GM12872 (cell line): ENCODE data around the gene KRT38.

ENCODE experiments used
- TF ChIP-seq, protein P1 (sequence below): IDR thresholded peaks from 3 replicates; pipeline ENCODE4 v1.5.1; 2011; ENCODE audit warnings: low read depth, mild to moderate bottlenecking, low read length, moderate library complexity; ENCODE audit not compliant: insufficient read depth

KRT38 gene

DNA sequence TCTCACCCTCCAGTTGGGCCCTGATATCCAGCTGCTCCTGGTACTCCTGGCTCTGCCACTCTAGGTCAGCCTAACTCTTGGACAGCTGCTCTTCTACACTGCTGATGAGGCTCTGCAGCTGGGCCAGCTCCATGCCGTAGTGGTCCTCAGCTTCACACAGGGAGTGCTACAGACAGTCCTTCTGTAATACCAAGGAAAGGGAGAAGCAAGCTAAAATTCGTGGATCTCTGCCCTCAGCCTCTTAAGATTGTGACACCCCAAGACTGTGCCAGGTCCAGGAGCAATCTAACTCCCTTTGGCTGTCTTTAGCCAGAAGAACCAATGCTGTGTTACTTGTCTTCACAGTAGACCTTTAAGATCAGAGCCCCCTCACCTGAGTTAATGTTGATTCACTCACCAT, 7.7 kb upstream of the KRT38 start:
- TF ChIP-seq, protein P1, sequence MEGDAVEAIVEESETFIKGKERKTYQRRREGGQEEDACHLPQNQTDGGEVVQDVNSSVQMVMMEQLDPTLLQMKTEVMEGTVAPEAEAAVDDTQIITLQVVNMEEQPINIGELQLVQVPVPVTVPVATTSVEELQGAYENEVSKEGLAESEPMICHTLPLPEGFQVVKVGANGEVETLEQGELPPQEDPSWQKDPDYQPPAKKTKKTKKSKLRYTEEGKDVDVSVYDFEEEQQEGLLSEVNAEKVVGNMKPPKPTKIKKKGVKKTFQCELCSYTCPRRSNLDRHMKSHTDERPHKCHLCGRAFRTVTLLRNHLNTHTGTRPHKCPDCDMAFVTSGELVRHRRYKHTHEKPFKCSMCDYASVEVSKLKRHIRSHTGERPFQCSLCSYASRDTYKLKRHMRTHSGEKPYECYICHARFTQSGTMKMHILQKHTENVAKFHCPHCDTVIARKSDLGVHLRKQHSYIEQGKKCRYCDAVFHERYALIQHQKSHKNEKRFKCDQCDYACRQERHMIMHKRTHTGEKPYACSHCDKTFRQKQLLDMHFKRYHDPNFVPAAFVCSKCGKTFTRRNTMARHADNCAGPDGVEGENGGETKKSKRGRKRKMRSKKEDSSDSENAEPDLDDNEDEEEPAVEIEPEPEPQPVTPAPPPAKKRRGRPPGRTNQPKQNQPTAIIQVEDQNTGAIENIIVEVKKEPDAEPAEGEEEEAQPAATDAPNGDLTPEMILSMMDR = no peak

DNA sequence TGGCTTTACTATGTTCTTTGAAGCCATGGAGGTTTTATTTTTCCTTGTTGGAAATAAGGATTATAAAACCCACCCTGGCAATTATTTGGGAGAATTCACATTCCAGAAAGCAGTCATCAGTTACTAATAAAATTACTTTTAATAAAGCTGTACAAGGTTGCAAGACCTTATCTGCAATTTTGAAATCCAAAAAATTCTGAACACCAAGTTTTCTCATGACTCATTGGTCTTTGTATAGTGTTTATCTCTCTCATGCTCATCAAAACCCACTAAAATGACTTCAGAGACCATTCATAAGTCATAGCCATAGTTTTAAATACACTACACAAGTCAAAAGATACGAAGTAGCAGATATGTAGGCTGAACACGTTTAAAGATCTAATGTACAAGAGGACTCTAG, 6.0 kb upstream of the KRT38 start:
- TF ChIP-seq, protein P1 = no peak

DNA sequence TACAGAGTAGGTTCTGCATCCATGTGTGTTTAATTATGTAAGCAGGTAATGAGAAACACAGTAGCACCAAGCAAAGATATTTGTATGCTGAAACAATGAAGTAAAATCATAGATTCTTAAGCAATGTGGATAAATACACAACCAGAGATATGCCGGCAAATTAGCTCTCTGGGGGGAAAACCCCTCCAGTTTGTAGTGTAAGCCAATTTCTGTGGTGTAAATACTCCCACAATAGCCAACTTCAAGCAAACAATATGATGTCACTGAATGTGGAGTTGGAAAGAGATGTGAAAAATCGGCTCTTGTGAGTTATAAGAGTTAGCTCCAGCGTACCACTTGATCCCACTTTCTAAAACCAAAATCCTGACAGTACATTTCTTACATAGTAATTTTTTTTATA, 3.9 kb upstream of the KRT38 start:
- TF ChIP-seq, protein P1 = no peak

DNA sequence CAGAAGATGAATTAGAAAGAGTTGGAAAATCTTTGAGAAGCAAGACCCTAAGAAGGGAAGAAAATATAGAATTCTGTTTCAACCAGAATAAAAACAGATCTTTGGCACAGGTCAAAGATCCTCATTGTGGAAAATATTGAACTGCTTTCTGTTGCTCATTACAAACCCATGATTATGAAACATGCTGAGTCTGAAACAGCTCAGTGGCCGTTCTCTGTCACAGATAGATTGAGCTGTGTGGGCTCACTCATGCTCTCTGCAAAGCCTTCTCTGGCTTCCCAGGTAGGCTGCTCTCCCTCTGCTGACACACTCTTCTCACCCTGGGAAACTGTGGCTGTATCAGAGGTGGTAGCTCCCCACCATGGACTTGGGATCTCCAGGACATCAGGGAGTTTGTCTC, 3.4 kb upstream of the KRT38 start:
- TF ChIP-seq, protein P1 = no peak

DNA sequence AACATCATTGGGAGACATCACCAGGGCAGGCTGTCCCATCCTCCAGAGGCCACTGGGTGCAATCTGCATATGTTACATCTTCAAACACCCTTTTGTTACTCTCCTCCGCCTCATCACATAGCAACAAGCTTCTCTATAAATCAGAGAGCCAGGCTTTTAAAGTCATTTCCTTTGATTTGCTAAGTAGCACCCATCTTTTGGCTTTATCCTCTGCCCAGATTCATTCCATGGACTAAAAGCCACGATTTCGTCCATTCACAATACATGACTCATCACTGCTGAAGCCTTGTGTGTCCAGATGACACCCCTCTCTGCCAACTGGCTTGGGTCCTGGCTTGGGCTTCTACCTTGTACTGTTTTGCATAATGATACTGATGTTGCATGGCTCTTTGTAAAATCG, 2.0 kb upstream of the KRT38 start:
- TF ChIP-seq, protein P1 = no peak

DNA sequence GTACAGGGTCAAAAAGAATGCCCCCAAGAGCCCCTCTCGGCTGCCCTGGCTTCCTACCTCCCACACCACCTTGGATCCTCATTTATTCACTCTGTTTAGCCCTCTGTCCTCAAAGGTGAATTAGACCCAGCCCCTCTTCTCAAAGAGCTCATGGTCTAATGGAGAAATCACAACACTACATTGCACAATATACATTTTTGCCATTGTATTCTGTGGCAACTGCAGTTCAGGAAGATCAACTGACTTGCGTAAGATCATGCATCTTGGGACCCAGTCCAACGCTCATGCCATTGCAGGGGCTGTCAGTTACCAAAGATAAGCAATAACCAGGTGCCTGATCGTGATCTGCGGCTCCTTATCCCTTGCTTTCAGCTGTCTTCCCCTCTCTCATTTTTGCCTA, 1.4 kb downstream of the KRT38 start:
- TF ChIP-seq, protein P1 = no peak

DNA sequence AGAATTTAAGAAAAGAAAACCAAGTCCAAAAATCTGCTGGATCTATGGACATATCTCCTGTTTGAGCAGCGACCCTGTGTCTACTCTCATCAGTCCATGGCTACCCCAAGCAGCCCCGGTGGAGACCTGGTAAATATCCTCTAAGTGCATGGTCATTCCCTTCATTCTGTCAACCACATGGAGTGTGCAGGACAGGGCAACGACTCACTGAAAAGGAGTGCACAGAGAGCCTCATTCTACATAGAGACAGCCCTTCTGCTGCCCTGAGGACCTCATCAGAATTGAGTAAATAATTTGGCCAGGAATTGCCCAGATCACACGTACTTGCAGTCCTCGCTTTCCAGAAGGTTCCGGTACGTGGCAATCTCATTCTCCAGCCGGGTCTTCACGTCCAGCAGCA, 3.0 kb downstream of the KRT38 start:
- TF ChIP-seq, protein P1 = no peak

DNA sequence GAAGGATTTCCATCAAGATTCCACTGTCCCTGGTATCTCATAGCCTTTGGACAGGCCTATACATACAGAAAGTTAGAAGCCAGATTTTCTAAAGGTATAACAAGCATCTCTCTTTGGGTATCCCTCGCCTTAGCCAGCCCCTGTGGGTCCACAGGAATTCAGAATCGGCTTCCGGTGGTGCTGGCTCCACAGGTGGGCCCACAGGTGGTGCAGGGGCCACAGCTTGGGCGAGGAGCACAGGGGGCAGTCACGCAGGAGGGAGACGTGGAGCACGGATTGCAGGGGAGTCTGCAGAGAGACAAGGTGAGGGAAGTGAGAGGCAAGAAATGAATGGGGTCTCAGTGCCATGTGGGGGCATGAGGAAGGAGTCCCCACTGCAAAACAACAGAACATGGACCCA, 3.5 kb downstream of the KRT38 start:
- TF ChIP-seq, protein P1 = no peak
